ENCODE measurements around the gene HDAC4.

The HDAC4 gene

GRCh38 chr2:239405071-239405470 lies 4.3 kb upstream of the HDAC4 start:
- no peak for TF ChIP-seq CTCF (IDR thresholded peaks at IDR 0.05)
- no peak overlapping the region for H3K27ac ChIP-seq
- peaks cover 11% of the 10 kb centered on the region in 2 experiments for H3K4me1 ChIP-seq (ENCODE audit: control insufficient read depth in 1 of 2, insufficient read depth in 1 of 2, low read depth in 1 of 2, low read length in 1 of 2)
- no peak overlapping the region for H3K4me3 ChIP-seq (ENCODE audit: low read depth in 1 of 2, low read length in 1 of 2)
- H3K36me3 ChIP-seq, result no peaks in the 10 kb centered on the region
- no peaks in the 10 kb centered on the region for H3K9me3 ChIP-seq
- no peaks in the 10 kb centered on the region for H3K27me3 ChIP-seq

DNA sequence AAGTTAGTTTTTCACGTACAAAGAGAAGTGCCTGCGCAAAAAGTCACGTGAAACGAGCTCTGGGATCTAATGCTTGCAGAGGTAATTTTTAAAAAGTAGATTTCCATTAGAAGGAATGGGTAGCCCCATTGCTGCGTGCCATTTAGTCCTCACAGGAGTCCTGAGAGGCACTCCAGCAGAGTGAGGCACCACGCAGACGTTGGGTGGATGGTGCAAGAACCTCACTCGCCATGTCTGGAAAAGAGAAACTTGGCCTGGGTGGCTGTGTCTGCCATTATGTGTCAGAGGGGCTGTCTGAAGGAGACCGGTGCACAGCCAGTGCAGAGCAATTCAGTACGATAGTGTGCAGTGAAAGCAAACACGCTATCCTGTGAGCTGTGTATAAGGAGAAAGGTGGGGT lies 1.8 kb upstream of the HDAC4 start:
- H3K36me3 ChIP-seq, result no peaks in the 10 kb centered on the region
- TF ChIP-seq CTCF (IDR thresholded peaks at IDR 0.05), result no peak
- H3K27ac ChIP-seq, result peak overlapping the region; percentile 97
- no peaks in the 10 kb centered on the region for H3K9me3 ChIP-seq
- H3K4me3 ChIP-seq (ENCODE audit: low read depth in 1 of 2, low read length in 1 of 2), result peak overlapping the region; percentile 89 to 100
- no peaks in the 10 kb centered on the region for H3K27me3 ChIP-seq
- peaks cover 21 to 28% of the 10 kb centered on the region in 2 experiments for H3K4me1 ChIP-seq (ENCODE audit: control insufficient read depth in 1 of 2, insufficient read depth in 1 of 2, low read depth in 1 of 2, low read length in 1 of 2)

- no peaks in the 10 kb centered on the region for H3K9me3 ChIP-seq
- peak overlapping the region; percentile 89 to 100 for H3K4me3 ChIP-seq (ENCODE audit: low read depth in 1 of 2, low read length in 1 of 2)
- no peaks in the 10 kb centered on the region for H3K36me3 ChIP-seq
- H3K27me3 ChIP-seq, result no peaks in the 10 kb centered on the region
- no peak for TF ChIP-seq CTCF (IDR thresholded peaks at IDR 0.05)
- H3K27ac ChIP-seq, result peak overlapping the region; percentile 97
- H3K4me1 ChIP-seq (ENCODE audit: control insufficient read depth in 1 of 2, insufficient read depth in 1 of 2, low read depth in 1 of 2, low read length in 1 of 2), result peaks cover 21 to 28% of the 10 kb centered on the region in 2 experiments
These were observed 1.0 kb upstream of the HDAC4 start for GRCh38 chr2:239401881-239402233.

DNA sequence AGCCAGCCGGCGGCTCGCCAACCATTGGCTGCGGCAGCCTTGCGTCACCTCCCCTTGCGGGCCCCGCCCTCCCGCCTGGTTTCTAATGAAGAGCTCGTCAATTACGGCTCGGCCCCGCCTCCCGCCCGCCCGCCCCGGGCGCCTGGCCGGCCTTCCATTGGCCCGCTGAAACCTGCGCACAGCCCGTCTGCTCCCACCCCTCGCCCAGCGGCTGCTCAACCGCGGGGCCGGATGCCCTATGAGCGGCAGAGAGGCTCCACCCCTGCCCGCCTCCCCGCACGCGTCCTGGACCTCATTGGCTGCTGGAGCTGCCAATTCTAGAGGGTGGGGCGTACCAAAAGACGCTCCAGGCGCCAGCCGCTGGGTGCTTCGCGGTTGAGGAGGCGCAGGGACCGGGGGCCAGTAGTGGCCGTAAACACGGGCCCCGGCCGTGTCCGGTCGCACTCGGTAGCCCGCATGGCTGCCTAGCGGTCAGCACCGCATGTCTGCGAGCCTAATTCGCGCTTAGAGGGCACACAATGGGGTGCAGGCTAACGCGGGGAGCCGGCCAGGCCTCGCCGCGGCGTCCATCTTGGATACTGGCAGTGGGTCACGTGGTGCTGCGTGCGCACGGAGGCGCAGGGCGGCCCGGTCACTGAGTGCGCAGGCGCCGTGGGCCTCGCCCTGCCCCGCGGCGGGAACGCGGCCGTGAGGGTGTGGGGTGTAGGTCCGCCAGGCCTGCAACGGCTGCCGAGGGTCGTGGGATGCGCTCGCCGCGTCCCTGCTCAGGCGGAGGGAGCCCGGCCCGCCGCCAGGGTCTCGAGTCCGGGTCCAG lies 454 bp upstream of the HDAC4 start:
- Histone ChIP-seq H3K27ac (peak overlapping the region; percentile 97), H3K4me3 (ENCODE audit: low read depth in 1 of 2, low read length in 1 of 2) (peak overlapping the region; percentile 89 to 100), H3K9me3 (no peaks in the 10 kb centered on the region)

GRCh38 chr2:239399921-239400595 lies 762 bp downstream of the HDAC4 start:
- Histone ChIP-seq H3K27me3 (no peaks in the 10 kb centered on the region), H3K9me3 (no peaks in the 10 kb centered on the region), H3K36me3 (no peaks in the 10 kb centered on the region), H3K4me3 (ENCODE audit: low read depth in 1 of 2, low read length in 1 of 2) (peak overlapping the region; percentile 59 to 62), H3K27ac (peak overlapping the region; percentile 84), H3K4me1 (ENCODE audit: control insufficient read depth in 1 of 2, insufficient read depth in 1 of 2, low read depth in 1 of 2, low read length in 1 of 2) (peaks cover 21 to 28% of the 10 kb centered on the region in 2 experiments)
- no peak for TF ChIP-seq CTCF (IDR thresholded peaks at IDR 0.05)

More for the DNA sequence above, 454 bp upstream of the HDAC4 start:
- Histone ChIP-seq H3K36me3 (no peaks in the 10 kb centered on the region), H3K4me1 (ENCODE audit: control insufficient read depth in 1 of 2, insufficient read depth in 1 of 2, low read depth in 1 of 2, low read length in 1 of 2) (peaks cover 21 to 28% of the 10 kb centered on the region in 2 experiments), H3K27me3 (no peaks in the 10 kb centered on the region)
- TF ChIP-seq CTCF (IDR thresholded peaks at IDR 0.05), result peak; percentile 44
